Non-pigmented ciliary epithelial cell (primary cell): Measurements from ENCODE around the gene TBC1D22A.
"Not testable (repeated sequence)": the region's sequence is repeated elsewhere in the genome, so short reads cannot be mapped to it uniquely, and the experiment has no call there.

Experiments
- DNase-seq: peaks from one replicate; pipeline ENCODE4 v3.0.0-alpha.2; 2010; ENCODE audit warnings: low read depth

The TBC1D22A gene

DNA sequence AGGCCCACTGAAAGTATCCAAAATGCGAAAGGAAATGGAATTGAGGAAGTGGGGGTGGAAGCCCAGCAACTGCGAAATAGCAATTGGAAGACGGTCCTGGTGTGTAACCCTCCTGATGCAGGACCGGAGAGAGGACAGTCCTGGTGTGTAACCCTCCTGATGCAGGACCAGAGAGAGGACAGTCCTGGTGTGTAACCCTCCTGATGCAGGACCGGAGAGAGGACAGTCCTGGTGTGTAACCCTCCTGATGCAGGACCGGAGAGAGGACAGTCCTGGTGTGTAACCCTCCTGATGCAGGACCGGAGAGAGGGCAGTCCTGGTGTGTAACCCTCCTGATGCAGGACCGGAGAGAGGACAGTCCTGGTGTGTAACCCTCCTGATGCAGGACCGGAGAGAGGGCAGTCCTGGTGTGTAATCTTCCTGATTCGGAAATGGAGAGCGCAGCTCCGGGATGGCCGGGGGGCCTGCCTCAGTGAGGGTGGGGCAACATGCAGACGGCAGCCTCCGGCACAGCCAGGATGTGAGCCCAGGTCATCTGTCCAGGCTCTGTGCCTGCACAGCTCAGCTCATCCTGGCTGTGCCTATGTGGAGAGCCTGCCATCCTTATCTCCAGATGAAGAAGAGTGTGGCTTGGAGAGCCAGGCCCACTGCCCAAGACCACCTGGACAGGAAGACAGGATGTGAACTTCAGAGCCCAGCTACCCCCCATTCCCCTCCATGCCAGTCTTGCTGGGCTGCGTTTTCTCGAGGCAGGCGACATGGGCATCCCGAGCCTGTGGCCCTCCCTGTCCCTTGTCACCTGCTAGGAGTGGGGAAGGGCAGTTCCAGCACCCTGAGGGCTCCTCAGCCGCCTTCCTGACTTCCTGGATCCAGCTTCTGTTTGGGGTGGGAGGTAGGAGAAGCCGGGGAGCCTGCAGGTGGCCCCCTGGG lies 408.3 kb downstream of the TBC1D22A start:
- DNase-seq = not testable (repeated sequence)

DNA sequence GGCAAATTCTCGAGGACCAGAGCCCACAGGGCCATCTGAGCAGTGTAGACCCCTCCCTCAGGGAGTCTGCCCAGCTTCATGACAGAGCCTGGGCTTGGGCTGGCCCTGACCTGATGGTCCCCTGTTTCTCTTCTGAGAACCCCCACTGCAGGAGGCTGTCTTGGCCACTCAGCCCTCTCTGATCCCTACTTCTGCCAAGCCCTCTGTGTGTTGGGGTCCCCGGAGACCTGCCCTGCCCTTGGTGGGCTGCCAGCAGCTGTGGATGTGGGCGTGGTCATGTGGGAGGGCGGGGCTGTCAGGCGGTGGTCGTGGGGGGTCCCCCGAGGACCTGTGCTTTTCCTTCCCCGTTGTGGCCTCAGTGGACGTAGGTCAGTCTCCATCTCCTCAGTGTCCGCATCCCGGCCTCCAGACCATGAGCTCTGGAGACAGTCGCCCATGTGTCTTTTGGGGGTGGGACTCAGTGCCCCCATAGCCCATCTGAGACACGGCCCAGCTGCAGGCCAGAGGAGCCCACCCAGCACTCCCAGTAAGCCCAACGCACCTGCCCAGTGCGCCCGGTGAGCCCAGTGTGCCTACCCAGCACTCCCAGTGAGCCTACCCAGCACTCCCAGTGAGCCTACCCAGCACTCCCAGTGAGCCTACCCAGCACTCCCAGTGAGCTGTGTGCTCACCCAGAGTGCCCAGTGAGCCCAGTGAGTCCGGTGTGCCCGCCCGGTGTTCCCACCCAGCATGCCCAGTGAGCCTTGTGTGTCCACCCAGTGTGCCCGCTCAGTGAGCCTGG lies 409.2 kb downstream of the TBC1D22A start:
- DNase-seq = no peak

DNA sequence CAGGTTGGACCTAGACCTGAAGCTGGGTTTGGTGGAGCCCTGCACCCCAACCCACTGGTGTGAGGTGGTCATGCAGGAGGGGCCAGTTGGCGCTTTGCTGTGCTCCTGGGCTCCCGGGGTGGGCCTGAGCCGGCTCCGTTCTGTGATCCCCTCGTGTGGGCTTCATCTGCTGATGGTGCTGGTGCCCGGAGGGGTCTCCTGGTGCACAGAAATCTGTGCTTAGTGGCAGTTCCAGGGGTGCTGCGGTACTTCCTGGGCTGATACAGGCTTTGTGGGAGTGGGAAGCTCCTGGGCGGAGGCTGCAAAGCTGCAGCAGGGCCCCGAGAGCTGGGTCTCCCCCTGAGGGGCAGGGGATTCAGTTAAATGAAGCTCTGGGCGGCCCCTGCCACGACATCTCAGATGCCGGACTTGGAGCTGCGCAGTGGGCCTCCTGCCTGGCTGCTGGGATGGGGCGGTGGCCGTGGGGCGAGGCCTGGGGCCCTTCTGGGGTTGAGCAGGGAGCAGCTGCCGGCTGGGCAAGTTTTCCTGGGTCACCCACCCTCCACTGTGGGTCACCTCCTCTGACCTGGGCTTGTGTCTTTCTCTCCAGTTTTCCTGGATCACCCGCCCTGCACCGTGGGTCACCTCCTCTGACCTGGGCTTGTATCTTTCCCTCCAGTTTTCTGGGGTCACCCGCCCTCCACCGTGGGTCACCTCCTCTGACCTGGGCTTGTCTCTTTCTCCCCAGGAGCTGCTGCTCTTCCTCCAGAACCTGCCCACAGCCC lies 410.5 kb downstream of the TBC1D22A start:
- DNase-seq = no peak

DNA sequence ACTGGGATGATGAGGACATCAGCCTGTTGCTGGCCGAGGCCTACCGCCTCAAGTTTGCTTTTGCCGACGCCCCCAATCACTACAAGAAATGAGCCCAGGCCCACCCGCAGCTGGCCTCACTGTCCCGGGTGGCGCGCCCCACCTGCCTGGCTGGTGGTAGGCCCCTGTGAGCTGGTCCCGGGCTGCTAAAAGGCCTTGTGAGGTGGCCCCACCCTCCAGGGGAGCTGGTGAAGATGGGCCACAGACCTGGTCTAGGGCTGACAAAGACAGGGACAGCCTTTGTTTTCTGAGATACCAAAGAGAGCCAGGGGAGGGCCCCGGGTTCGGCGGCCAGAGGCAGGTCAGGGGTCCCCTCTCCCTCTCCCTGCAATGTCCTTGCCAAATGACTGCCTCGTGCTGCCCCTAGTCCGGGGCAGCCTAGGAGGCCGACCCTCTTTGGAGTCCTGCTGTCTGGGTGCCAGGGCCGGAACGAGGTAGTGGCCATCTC lies 411.1 kb downstream of the TBC1D22A start:
- DNase-seq = no peak

DNA sequence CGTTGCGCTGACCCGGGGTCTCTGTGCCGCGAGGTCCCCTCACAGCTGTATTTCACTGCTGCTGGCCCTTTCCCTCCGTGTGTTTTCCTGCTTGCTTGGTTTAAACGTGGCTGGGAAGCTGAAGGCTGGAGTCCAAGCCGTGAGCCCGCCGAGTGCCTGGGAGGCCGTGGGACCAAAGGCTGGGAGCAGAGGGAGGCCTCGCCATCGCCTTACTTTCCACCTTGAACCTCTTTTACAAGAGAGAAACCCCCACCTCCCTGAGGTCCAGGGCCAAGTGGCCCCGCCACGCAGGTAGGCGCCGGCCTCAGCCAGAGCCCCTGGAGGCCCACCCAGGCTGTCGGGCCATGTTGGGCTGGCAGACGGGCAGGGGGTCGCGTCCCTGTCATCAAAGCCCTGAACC lies 411.6 kb downstream of the TBC1D22A start:
- DNase-seq = no peak

DNA sequence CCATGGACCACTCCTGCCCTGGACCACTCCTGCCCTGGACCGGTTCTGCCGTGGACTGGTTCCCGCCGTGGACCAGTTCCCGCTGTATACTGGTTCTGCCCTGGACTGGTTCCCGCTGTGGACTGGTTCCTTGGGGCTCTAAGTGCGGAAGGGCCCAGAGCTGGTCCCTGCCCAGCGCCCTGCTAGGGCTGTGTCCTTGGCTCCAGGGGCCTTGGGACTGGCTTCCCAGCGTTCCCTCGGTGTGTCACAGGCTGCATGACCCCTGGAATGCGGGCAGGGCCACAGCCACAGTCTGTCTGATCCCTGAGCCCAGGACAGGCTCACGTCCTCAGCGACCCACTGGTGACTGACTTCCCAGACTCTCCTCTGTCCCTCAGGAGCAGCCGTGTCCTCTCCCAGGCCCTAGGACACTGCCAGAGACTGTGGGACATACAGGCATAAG lies 412.2 kb downstream of the TBC1D22A start:
- no peak for DNase-seq

DNA sequence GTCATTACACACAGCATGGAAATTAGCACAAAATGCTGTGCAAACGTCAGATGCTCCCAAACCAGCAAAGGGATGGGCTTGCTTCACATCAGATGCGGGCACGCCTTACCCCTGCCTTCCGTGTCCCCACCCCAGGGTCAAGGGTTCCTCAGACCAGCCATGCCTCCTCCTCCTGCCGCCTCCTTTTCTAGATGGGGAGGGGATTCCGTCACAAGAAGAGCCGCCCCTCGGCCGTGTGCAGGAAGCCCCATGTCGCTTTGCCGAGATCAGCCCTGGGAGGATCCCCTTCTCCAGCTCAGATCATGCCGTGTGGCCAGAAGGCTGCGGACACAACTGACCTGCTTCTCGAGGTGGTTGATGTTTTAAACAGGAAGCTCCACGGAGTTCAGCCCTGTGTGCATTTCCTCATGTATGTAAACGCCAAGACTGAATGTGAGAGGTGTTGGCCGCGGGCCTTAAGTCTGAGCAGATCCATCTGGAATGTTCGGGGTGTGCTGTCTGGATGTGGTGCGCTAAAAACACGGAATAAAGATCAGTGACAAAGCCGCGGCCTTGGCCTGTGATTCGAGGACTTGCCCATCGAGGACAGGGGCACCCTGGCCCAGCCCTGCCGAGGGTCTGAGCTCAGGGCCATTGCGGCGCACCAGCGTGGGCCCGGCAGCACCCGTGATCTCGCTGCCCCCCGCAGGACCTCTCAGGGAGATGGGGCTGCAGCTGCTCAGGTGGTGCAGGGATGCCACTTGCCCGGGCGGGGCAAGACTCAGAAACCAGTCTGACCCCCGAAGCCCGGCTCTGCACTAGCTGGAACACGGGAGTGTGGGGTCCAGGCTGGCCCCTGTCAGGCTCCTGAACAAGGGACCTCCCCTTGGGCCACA lies 412.9 kb downstream of the TBC1D22A start:
- DNase-seq = no peak

DNA sequence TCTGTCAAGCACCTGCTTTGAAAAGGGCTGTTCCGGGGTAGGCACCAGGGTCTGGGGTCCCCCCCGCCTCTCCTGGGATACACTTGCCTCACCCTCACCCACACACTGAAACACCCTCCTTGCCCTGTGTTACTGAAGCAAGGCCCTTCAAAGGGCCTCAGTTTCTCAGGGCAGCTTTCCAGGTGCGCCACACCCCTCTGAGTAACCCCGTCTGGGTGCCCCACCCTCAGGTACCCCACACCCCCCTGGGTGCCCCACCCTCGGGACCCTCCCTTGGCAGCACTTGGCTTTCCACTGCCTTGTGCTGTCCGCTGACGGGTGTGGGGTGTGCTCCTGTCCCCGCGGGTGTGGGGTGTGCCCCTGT lies 413.6 kb downstream of the TBC1D22A start:
- no peak for DNase-seq

DNA sequence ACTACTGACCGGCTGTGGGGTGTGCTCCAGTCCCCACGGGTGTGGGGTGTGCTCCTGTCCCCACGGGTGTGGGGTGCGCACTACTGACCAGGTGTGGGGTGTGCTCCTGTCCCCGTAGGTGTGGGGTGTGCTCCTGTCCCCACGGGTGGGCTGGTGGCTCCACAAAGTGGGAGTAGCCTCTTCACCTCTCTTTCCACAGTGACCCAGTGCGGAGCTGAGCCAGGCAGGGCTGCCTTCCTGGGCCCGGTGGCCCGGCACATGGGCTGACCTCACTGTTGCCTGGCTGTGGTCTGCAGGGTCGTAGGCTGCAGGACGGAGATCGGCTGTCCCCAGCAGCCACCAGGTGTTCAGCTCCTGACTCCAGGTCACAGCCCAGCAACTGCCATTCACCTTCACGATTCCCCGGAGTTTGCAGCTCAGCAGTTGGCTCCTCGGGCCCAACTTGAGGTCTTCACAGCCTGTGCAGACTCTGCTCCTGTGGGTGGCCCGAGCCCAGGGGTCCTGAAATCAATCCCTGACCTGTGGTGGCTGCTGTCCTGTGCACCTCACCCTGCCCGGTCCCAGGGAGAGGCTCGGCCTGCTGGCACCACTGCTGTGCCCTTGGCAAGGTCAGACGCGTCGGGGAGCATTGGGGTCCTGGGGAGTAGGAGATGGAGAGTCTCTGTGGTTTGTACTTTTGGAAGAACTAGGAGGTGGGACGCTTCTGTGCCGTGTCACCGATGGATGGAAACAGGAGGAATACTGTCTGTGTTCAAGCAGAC lies 414.3 kb downstream of the TBC1D22A start:
- no peak for DNase-seq

DNA sequence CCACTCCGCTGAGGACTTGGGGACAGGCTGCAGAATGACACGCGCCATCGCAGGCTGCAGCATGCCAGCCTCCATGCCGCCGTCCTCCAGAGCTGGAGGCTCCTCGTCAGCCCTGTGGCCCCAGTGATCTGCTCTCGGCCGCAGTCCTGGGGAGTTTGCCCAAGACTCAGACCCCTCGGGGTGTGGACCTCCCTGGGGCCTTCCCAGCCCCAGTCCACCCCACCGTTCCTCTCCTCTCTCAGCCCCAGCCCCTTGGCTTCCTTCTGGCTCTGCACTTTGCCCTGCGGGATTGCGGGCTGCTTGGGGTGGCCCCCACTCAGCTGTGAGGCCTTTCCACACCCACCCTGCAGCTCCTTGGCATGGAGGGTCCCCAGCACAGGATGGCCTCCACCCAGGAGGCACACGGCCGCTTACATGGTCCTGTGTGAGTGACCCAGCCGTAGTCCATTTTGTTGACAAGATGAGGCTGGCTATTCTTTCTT lies 414.9 kb downstream of the TBC1D22A start:
- DNase-seq = no peak

DNA sequence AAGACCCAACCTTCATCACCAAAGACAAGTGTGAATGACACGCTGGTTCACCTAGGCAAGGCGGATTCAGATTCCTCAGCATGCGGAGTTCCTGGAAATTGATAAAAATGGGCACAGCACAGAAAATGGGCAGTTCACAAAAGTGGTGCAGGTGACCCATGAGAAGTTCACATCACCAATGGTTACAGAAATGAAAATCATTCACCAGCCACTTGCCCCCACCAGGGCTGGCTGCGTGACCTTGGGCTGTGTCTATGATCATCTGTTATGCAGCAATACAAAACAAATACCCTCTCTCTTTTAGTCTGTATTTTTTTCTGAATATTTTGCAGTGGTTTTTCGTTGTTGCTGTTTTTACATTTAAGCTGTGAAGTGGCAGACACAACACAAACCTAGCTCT lies 415.9 kb downstream of the TBC1D22A start:
- DNase-seq = no peak

DNA sequence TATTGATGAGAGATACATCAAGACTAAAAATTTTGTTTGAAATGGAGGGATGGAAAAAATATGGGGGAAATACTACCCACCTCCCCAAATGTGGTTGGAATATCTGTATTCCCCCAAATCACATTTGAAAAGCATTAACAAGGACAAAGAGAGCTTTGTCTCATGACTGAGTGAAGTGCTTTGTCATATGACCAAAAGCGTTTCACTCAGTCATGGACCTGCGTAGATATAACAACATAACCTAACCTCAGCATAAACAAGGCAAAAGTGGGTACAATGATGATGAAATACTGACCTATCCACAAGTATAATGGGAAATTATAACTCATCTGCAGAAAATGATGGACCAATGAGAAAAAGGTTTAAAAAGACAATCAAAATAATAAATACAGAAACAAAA lies 418.3 kb downstream of the TBC1D22A start:
- no peak for DNase-seq

DNA sequence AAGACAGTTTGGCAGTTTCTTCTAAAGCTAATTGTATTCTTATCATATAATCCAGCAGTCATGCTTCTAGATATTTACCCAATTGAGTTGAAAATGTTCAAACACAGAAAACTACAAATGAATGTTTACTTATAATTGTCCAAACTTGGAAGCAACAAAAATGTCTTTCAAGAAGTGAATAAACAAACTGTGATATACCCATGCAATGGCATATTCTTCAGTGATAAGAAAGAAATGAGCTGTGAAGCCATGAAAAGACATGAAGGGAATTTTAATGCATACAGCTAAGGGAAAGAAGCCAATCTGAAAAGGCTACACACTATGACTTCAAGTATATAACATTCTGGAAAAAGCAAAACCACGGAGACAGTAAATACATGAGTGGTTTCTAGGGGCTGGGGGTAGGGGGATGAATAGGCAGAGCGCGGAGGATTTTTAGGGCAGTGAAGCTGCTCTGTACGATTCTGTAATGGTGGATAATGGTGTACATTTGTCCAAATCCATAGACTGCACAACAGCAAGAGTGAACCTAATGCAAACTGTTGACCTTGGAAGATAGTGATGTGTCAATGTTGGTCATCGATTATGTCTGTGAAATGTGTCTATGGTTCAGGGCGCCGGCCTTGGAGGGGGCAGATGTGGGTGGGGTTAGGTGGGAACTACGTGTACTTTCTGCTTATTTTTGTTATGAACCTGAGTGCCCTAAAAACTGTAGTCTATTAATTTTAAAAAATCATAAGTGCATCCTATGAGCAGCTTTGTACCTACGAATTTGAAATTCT lies 424.9 kb downstream of the TBC1D22A start:
- no peak for DNase-seq

DNA sequence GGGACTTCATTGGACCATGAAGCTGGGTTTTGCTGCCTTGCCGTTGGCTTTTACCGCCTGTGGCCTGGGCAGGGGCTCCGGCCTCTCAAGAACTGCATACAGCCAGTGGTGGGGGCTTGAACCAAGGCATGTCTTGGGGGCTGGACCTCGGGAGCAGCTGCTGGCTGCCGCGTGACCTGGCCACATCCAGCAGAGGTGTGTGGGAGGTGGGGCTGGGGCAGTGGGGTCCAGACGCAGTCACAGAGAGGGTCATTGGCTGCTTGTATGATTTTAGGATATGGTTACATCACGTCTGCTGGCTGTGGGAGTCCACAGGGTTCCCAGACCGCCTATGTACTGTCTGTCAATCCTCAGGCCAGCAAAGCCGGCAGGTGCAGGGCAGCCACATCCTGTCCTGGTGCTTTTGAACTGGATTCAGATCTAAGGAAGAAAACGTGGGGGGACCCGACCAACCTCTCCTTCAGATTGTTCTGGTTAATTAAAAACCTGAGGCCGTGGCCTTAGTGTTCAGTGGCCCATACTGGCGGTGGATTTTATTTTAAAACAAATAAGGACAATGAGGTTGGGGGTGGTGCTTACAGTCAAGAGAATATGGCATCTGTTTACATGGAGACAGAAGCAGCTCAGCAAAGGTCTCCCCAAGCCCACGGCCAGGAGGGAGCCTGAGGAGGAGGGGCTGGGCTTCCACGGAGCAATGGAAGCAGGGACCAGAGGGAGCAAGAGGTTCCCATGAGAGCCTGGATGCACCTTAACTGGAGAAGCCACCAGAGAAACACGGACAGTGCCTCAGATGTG lies 426.0 kb downstream of the TBC1D22A start:
- DNase-seq = no peak

DNA sequence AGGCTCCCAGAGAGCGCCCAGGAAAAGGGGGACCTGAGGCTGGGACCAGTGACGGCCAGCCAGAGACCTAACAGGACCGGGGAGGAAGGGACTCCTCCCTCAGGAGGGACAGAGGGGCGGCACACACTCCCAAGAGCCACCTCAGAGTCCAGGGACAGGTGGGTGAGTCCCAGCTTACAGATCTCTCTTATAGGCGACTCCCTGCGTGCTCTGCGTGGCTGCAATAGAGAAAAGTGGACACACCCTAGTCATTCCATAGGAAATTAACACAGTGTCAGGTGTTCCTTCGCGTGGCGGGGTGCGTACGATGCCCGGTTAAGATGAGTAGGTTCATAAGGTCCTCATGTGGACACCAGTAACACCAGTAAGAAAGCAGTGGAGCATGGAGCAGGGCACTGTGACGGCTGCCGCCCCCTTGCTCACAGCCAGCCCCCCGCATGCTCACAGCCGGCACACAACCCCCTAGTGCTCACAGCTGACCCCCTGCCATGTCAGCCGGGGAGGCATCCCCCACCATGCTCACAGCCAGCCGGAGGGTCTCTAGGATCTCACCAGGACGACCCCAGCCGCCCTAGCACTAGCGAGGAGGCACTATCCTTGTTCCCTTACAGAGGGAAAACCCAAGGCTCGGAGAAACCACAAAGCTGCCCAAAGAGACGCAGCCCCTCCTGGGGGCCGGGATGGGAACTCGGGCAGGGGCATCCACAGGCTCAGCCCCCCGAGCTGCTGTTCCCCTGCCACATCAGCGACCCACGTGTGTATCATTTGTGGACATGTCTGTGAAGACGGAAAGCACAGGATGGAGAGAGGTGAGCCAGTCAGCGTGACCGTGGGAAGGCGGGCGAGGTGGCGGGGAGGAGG lies 426.8 kb downstream of the TBC1D22A start:
- DNase-seq = no peak

DNA sequence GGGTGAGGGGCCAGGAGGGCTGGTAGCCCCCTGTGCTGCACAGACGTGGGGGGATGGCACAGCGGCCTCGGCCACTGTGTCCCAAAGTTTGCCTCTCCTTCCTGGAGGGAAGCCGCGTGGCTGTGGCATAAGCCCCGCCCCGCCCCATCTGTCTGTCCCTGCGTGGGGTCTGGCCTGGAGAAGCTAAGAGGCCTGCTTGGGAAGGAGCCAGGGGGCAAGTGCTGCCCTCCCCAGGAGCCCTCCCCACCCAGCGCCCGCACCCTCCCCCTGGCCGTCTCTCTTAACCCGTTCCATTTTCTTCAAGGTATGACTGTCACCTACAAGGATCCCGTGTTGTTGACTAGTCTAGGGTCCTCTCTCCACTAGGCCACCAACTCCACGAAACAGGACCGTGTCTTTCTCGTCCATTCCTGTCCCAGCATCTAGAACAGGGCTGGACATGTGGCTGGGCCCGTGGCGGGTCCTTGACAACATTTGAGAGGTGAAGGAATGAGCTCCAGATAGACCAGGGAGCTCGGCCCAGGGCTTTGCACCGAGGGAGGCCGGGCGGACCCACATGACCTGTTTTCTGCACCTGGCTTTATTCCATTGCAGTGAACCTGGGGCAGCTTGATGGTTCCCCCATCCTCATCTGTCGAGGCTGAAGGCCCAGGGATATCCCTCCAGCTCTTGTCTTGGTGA lies 428.0 kb downstream of the TBC1D22A start:
- no peak for DNase-seq
